GM06990 (cell line): ENCODE results near the gene ADCY7.

Source experiments
- DNase-seq: peaks from one replicate; pipeline ENCODE4 v3.0.0-alpha.2; 2011; ENCODE audit not compliant: insufficient read length; ENCODE audit errors: extremely low read depth
- H3K27me3 ChIP-seq: replicated peaks from 2 replicates; pipeline ENCODE4 v1.6.0; 2011; ENCODE audit warnings: low read length; ENCODE audit not compliant: control insufficient read depth, insufficient read depth
- H3K36me3 ChIP-seq: 2 replicates; pipeline ENCODE4 v1.5.1; 2011; ENCODE audit warnings: low read length; ENCODE audit not compliant: control insufficient read depth, insufficient read depth
- H3K4me3 ChIP-seq: replicated peaks from 2 replicates; pipeline ENCODE4 v1.5.1; 2011; ENCODE audit warnings: low read depth, mild to moderate bottlenecking, control low read depth, low read length
- TF ChIP-seq, protein P1 (sequence below): IDR thresholded peaks from 2 replicates; pipeline ENCODE4 v1.5.1; 2011; ENCODE audit warnings: low read length, control low read depth, mild to moderate bottlenecking, inconsistent platforms; ENCODE audit not compliant: insufficient read depth, poor library complexity, severe bottlenecking

The ADCY7 gene

DNA sequence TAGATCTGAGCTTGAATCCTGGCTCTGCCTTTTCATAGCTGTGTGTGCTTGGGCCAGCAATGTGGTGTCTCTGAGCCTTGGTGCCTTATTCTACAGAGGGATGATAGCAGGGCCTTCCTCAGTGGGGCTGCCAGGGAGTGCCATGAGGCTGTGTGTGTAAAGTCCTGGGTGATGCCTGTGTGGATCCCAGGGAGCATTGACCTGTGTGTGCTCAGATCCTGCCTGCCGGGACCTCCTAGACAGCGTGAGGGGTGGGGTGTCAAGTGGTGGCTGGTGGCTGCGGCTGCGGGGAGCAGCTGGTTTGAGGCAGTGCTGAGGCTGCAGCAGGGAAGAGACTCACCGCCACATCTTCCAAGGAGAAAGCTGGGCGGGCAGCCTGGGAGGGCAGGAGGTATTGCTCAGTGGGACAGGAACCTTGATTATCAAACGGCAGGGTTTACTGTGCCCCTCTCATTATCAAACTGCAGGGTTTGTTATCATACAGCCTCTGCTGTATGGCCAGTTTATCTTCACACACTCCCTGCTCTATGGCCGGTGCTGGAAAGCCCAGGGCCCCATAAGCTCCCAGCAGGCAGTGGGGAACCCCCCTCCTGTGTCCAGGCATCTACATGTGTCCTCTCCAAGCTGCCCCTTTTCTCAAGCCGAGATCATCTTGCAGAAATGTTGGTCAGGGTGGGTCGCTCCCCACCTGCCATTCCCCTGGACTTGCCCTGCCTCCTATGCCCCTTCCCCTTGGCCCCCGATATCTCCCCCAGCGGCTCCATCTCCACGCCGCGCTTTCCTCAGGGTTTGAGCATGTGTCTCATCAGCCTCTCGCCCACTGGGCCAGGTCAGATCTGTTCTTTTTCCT, 3.1 kb upstream of the ADCY7 start:
- DNase-seq, result no peak
- TF ChIP-seq, protein P1, sequence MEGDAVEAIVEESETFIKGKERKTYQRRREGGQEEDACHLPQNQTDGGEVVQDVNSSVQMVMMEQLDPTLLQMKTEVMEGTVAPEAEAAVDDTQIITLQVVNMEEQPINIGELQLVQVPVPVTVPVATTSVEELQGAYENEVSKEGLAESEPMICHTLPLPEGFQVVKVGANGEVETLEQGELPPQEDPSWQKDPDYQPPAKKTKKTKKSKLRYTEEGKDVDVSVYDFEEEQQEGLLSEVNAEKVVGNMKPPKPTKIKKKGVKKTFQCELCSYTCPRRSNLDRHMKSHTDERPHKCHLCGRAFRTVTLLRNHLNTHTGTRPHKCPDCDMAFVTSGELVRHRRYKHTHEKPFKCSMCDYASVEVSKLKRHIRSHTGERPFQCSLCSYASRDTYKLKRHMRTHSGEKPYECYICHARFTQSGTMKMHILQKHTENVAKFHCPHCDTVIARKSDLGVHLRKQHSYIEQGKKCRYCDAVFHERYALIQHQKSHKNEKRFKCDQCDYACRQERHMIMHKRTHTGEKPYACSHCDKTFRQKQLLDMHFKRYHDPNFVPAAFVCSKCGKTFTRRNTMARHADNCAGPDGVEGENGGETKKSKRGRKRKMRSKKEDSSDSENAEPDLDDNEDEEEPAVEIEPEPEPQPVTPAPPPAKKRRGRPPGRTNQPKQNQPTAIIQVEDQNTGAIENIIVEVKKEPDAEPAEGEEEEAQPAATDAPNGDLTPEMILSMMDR, result no peak

DNA sequence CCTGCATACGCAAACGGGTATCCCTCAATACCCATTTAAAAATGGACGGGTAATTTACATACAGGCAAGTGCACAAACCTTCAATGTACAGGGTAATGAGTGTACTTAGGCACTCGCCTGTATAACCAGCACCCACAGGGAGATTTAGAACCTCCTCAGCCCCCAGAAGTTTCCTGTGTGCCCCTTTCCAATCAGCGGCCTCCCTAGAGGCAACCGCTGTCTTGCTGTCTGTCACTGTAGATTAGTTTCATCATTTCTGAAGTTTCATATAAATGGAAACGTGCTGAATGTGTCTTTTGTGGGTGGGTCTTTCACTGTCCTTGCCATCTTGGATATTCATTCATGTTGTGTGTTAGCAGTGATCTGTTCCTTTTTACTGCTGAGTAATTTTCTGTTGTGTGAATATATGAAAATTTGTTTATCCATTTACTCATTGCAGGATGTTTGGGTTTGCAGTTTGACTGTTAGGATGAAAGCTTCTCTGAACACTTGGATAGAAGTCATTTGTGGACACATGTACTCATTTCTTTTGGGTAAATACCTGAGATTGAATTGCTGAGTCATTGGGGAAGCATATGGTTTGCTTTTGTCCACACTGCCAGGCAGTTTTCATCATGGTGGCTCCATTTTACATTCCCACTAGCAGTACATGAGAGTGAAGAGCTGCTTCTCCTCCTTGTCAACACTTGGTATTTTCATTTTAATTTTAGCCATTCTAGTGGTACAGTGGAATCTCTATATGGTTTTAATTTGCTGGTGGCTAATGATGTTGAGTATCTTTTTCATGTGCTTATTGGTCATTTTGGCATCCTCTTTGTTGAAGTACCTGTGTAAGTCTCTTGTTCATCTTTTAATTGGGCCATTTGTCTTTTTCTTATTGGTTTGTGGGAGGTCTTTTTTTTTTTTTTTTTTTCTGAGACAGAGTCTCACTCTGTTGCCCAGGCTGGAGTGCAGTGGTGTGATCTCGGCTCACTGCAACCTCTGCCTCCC, 2.1 kb upstream of the ADCY7 start:
- DNase-seq, result peak; percentile 54
- H3K36me3 ChIP-seq, result no peaks in the 10 kb centered on the region

More for the DNA sequence above, 3.1 kb upstream of the ADCY7 start:
- Histone ChIP-seq H3K4me3 (no peak overlapping the region), H3K27me3 (no peaks in the 10 kb centered on the region), H3K36me3 (no peaks in the 10 kb centered on the region)

DNA sequence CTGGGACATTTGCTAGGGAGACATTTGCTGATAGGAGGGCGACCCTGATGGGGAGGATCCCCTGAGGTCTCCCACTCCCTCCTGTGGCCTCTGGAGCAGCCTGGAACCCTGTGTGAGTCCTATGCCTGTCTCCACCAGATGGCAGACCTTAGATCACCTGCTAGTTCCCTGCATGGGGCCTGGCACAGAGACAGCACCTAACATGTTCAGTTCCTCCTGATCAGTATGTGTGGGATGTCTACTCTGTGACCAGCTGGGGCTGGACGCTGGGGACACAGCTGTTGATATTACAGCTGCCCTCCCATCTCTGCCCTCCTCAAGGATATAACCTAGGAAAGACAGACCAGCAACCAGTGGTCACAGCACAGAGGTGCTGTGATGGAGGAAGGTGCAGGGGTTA, 1.1 kb upstream of the ADCY7 start:
- DNase-seq, result peak; percentile 47
- Histone ChIP-seq H3K36me3 (no peaks in the 10 kb centered on the region), H3K27me3 (no peaks in the 10 kb centered on the region), H3K4me3 (no peak overlapping the region)
- TF ChIP-seq, protein P1, result peak; percentile 59

More for the DNA sequence above, 2.1 kb upstream of the ADCY7 start:
- Histone ChIP-seq H3K27me3 (no peaks in the 10 kb centered on the region), H3K4me3 (no peak overlapping the region)
- TF ChIP-seq, protein P1, result no peak

DNA sequence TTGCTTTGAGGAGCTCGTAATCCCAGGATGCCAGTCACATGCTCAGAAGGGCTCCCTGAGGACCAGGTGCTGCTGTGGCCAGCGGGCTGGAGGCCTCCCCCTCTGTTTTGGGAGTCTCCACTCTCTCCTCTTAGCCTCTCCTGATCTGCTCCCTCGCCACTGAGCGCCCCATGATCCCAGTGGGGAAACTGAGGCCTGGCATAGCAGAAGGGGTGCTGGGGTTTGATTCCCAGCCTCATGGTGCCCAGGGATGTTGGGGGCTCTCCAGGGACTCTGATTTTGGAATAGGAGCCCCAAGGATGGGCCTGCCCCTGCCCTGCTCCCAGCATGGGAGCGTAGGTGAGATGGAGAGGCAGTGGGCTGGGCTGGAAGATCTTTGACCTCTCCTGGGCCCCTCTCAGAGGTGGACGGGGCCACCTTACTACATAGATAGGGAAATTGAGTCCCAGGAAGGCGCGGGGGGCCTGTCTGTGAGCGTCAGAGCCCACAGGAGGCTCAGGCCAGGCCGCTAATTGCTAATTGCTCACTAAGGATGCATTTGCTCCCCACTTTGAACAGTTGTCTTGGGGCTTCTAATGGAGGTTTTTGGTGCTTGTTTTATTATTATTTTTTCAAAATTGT, 525 bp upstream of the ADCY7 start:
- TF ChIP-seq, protein P1, result no peak
- no peaks in the 10 kb centered on the region for H3K36me3 ChIP-seq
- H3K4me3 ChIP-seq, result peak overlapping the region; percentile 2
- H3K27me3 ChIP-seq, result no peaks in the 10 kb centered on the region
- DNase-seq, result no peak

DNA sequence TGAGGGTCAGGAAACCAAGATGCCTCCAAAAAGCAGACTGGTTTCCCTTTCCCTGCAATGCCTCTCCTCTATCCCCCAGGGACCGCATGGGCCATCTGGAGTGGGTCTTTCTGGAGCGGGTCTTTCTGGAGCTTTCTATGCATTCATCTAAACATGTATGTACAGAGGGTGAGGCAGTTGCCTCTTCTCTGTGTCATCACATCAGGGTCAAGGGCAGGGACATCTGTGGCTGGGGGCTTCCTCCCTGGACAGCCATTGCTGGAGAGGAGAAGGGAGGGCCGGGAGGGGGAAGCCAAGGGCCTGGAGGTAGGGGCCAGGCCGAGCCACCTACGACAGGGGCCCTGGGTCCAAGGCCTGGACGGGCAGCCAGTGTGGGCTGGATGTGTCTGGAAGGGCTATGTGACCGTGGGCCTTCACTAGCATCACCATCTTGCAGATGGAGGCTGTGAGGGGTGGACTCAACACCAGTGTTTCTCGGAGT, 840 bp downstream of the ADCY7 start:
- no peaks in the 10 kb centered on the region; the same call in 1 of the 2 replicates for H3K36me3 ChIP-seq
- no peak for DNase-seq
- TF ChIP-seq, protein P1, result no peak
- no peaks in the 10 kb centered on the region for H3K27me3 ChIP-seq
- peak overlapping the region; percentile 84 for H3K4me3 ChIP-seq
